GM03348 (cell line): ENCODE results near the gene TCAIM.
A peak's percentile ranks its signal among the peaks of the same experiment; 100 is the strongest.

Source experiments
- DNase-seq: peaks from one replicate; pipeline ENCODE4 v3.0.0; 2012; ENCODE audit warnings: low spot score

Gene TCAIM

GRCh38 chr3:44338010-44338827, at the start of gene TCAIM:
Gene TCAIM (plus strand): TSS chr3:44338766. CDS start chr3:44354783, 16,017 bp downstream.
- DNase-seq = peak; percentile 98

- DNase-seq = no peak
Observed at GRCh38 chr3:44289882-44290462, 48.6 kb upstream of the TCAIM start.

GRCh38 chr3:44292276-44292675, 46.3 kb upstream of the TCAIM start:
- no peak for DNase-seq

GRCh38 chr3:44292947-44293346, 45.6 kb upstream of the TCAIM start:
- no peak for DNase-seq

- no peak for DNase-seq
Observed at GRCh38 chr3:44297255-44297654, 41.3 kb upstream of the TCAIM start.

- no peak for DNase-seq
Observed at GRCh38 chr3:44301746-44302145, 36.8 kb upstream of the TCAIM start.

- DNase-seq = no peak
Observed at GRCh38 chr3:44309500-44309899, 29.1 kb upstream of the TCAIM start.

GRCh38 chr3:44318891-44319311, 19.7 kb upstream of the TCAIM start:
- no peak for DNase-seq

GRCh38 chr3:44321335-44321734, 17.2 kb upstream of the TCAIM start:
- no peak for DNase-seq

GRCh38 chr3:44323341-44323955, 15.1 kb upstream of the TCAIM start:
- peak; percentile 56 for DNase-seq

GRCh38 chr3:44324584-44324983, 14.0 kb upstream of the TCAIM start:
- no peak for DNase-seq

- no peak for DNase-seq
Observed at GRCh38 chr3:44326019-44326418, 12.5 kb upstream of the TCAIM start.

- DNase-seq = no peak
Observed at GRCh38 chr3:44326515-44326914, 12.1 kb upstream of the TCAIM start.

- DNase-seq = no peak
Observed at GRCh38 chr3:44329946-44330345, 8.6 kb upstream of the TCAIM start.

- no peak for DNase-seq
Observed at GRCh38 chr3:44330444-44330843, 8.1 kb upstream of the TCAIM start.

GRCh38 chr3:44334326-44334725, 4.2 kb upstream of the TCAIM start:
- no peak for DNase-seq

GRCh38 chr3:44337248-44337785, 1.2 kb upstream of the TCAIM start:
- DNase-seq = no peak

GRCh38 chr3:44338828-44339127, 212 bp downstream of the TCAIM start:
- DNase-seq = no peak

- DNase-seq = no peak
Observed at GRCh38 chr3:44339181-44340057, 853 bp downstream of the TCAIM start.

- DNase-seq = no peak
Observed at GRCh38 chr3:44340058-44340395, 1.5 kb downstream of the TCAIM start.

GRCh38 chr3:44342176-44342790, 3.7 kb downstream of the TCAIM start:
- peak; percentile 55 for DNase-seq

- DNase-seq = no peak
Observed at GRCh38 chr3:44343421-44343820, 4.9 kb downstream of the TCAIM start.
